Measurements from ENCODE around the gene SYT2. TPM values are rescaled to one million over a fixed set of nuclear protein-coding genes. Genes with fewer than 3 reads are reported as not detected.
A peak's percentile ranks its signal among the peaks of the same experiment; 100 is the strongest.

Gene SYT2
- polyA plus RNA-seq, 1 of the 3 experiments (the other 2 are of a cell fraction) = 0.03 TPM

DNA sequence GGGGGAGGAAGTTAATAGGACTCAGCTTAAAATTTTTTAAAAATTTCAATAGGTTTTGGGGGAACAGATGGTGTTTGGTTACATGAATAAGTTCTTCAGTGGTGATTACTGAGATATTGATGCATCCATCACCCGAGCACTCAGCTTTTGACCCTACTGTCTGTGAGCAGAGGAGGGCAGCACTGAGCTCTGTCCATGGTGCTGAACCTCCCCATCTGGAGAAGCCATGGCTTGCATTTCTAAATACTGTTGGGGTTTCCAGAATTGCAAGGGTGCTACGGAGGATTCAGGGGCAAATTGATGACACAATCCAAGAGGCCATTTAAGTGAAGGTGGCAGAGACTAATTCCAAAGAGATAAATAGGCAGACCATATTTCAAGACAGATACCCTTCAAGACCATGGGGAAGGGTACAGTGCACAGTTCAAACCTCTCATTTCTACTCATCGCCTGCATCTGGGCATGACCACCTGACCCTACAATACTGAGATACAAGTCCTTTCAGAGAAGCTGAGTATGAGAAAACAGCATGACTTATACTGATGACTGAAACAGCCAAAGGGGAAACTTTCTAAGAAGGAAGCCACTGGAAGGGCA, 17.2 kb downstream of the SYT2 start:
- H2AFZ ChIP-seq (ENCODE audit: low read depth) = no peak overlapping the region
- POLR2A ChIA-PET = no interaction called here

More for the DNA sequence above, 17.2 kb downstream of the SYT2 start:
- Histone ChIP-seq H3K79me2 (ENCODE audit: insufficient read depth) (no peaks in the 10 kb centered on the region), H3K9me2 (no peaks in the 10 kb centered on the region), H3K27me3 (ENCODE audit: insufficient read depth) (peaks cover 26% of the 10 kb centered on the region), H3K36me3 (replicated peaks in 1 of 2; ENCODE audit: control insufficient read depth in 1 of 2, insufficient read depth in 2 of 2, low read length in 1 of 2) (no peaks in the 10 kb centered on the region), H4K20me1 (ENCODE audit: insufficient read depth) (no peaks in the 10 kb centered on the region), H3K4me1 (ENCODE audit: control insufficient read depth in 1 of 2, insufficient read depth in 2 of 2, low read depth in 1 of 2, low read length in 1 of 2) (peaks cover 0 to 8% of the 10 kb centered on the region in 2 experiments; a peak in 1 of 4 replicates), H3K9me3 (no peaks in the 10 kb centered on the region), H3K4me3 (ENCODE audit: low read depth in 2 of 2, low read length in 1 of 2) (no peak overlapping the region), H3K9ac (no peak overlapping the region), H3K27ac (ENCODE audit: low read depth in 2 of 2, low read length in 1 of 2) (no peak overlapping the region), H3K4me2 (no peak overlapping the region), H3F3A (replicated peaks; ENCODE audit: insufficient read depth) (no peaks in the 10 kb centered on the region)
- CTCF ChIA-PET = interaction anchor here (0.8 to 2.7 kb wide), 11 partner anchors 8 to 504 kb away, joined by 3 to 21 read pairs (median 10); no protein-coding TSS in a partner anchor
- WGBS (ENCODE audit: low lambda C conversion rate) = 71% methylated on average over 3 of the region's 3 CpGs
- peak; percentile 54 for DNase-seq
- TF ChIP-seq, protein P1, sequence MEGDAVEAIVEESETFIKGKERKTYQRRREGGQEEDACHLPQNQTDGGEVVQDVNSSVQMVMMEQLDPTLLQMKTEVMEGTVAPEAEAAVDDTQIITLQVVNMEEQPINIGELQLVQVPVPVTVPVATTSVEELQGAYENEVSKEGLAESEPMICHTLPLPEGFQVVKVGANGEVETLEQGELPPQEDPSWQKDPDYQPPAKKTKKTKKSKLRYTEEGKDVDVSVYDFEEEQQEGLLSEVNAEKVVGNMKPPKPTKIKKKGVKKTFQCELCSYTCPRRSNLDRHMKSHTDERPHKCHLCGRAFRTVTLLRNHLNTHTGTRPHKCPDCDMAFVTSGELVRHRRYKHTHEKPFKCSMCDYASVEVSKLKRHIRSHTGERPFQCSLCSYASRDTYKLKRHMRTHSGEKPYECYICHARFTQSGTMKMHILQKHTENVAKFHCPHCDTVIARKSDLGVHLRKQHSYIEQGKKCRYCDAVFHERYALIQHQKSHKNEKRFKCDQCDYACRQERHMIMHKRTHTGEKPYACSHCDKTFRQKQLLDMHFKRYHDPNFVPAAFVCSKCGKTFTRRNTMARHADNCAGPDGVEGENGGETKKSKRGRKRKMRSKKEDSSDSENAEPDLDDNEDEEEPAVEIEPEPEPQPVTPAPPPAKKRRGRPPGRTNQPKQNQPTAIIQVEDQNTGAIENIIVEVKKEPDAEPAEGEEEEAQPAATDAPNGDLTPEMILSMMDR (IDR thresholded peaks at IDR 0.05) = peak; percentile 31; the same call in 1 of the 2 replicates
- TF ChIP-seq ELF1 (IDR thresholded peaks at IDR 0.05) = no peak
- TF ChIP-seq REST (IDR thresholded peaks at IDR 0.05; ENCODE audit: low read depth, low read length) = peak; percentile 99
- TF ChIP-seq RAD21 (IDR thresholded peaks at IDR 0.05; ENCODE audit: low read length) = no peak; the same call in 1 of the 2 replicates

Measured in SK-N-SH (cell line).